ENCODE results near the gene WDR4. TPM values are rescaled to one million over a fixed set of nuclear protein-coding genes. Genes with fewer than 3 reads are reported as not detected.

The WDR4 gene
- total and polyA plus RNA-seq, 2 of the 13 experiments (the other 11 are each of a cell fraction or from before 2014, with no cell fraction given): 11.3 to 14.4 TPM

GRCh38 chr21:42809171-42809570, 70.2 kb downstream of the WDR4 start:
- no peak overlapping the region for H2AFZ ChIP-seq (ENCODE audit: low read length)
- WGBS (ENCODE audit: low lambda C conversion rate): 96% methylated on average over 7 of the region's 7 CpGs
- CTCF ChIA-PET (ENCODE audit: low intra/inter-chr PET ratio, low total read pairs): no interaction called here
- no peak for FAIRE-seq
- no peak overlapping the region for H3K9ac ChIP-seq (ENCODE audit: insufficient read depth, low read depth, low read length)
- no peak overlapping the region for H3K27ac ChIP-seq (ENCODE audit: extremely low read length, insufficient read depth, low read length)
- no peaks in the 10 kb centered on the region for H3K79me2 ChIP-seq (ENCODE audit: insufficient read depth, low read length)
- ATAC-seq: no peak
- DNase-seq (ENCODE audit: low spot score): no peak
- no peak overlapping the region for H3K4me2 ChIP-seq (ENCODE audit: low read depth, low read length)
- no peak overlapping the region for H3K4me3 ChIP-seq (replicated peaks in 1 of 3; ENCODE audit: insufficient read depth in 1 of 3, low read depth in 2 of 3, low read length in 3 of 3)
- no TSS peak for BruUV-seq (replicated peaks)
- peaks cover 35% of the 10 kb centered on the region for H3K4me1 ChIP-seq (ENCODE audit: insufficient read depth, low read length)
- H3K36me3 ChIP-seq (replicated peaks in 1 of 2; ENCODE audit: control insufficient read depth in 1 of 2, insufficient read depth in 2 of 2, low read length in 2 of 2): no peaks in the 10 kb centered on the region
- TF ChIP-seq JUND (CRISPR knock-in tag; IDR thresholded peaks at IDR 0.05): no peak
- no peak for TF ChIP-seq THAP11 (CRISPR knock-in tag; IDR thresholded peaks at IDR 0.05)
- no peak for TF ChIP-seq ZFYVE20 (CRISPR knock-in tag; IDR thresholded peaks at IDR 0.05; ENCODE audit: borderline replicate concordance, low read depth)
- no peaks in the 10 kb centered on the region; a peak in 1 of 5 replicates for H3K27me3 ChIP-seq (ENCODE audit: control insufficient read depth in 1 of 2, insufficient read depth in 2 of 2, low read length in 2 of 2)
- peaks cover under 1% of the 10 kb centered on the region; the same call in 1 of the 2 replicates for H3K9me3 ChIP-seq (ENCODE audit: low read length)
- intact Hi-C loops (cut with micrococcal nuclease; ENCODE audit: unreplicated experiment) (no loop called here), in situ Hi-C loops (cut with HindIII; ENCODE audit: extremely low pct_ligation_motif_present, low pct_unique_long_range_greater_than_20kb) (loop anchor here (10.0 kb wide), 1 partner anchor 104 kb away; no protein-coding TSS in a partner anchor)
- H4K20me1 ChIP-seq (ENCODE audit: insufficient read depth, low read length): no peaks in the 10 kb centered on the region
- POLR2A ChIA-PET: no interaction called here

- Histone ChIP-seq H3K79me2 (ENCODE audit: insufficient read depth, low read length) (no peaks in the 10 kb centered on the region), H4K20me1 (ENCODE audit: insufficient read depth, low read length) (no peaks in the 10 kb centered on the region), H3K9me3 (ENCODE audit: low read length) (no peaks in the 10 kb centered on the region), H3K4me3 (replicated peaks in 1 of 3; ENCODE audit: insufficient read depth in 1 of 3, low read depth in 2 of 3, low read length in 3 of 3) (0 out of 6 replicates have a peak overlapping the region, but pooled peaks of 1 of the 3 experiments have one; percentile 29), H3K4me1 (ENCODE audit: insufficient read depth, low read length) (peaks cover 35% of the 10 kb centered on the region), H3K36me3 (replicated peaks in 1 of 2; ENCODE audit: control insufficient read depth in 1 of 2, insufficient read depth in 2 of 2, low read length in 2 of 2) (no peaks in the 10 kb centered on the region), H3K4me2 (ENCODE audit: low read depth, low read length) (peak overlapping the region; percentile 68), H3K27me3 (ENCODE audit: control insufficient read depth in 1 of 2, insufficient read depth in 2 of 2, low read length in 2 of 2) (no peaks in the 10 kb centered on the region; a peak in 1 of 5 replicates), H3K9ac (ENCODE audit: insufficient read depth, low read depth, low read length) (peak overlapping the region; percentile 15; the same call in 1 of the 2 replicates), H3K27ac (ENCODE audit: extremely low read length, insufficient read depth, low read length) (peak overlapping the region; percentile 37), H2AFZ (ENCODE audit: low read length) (no peak overlapping the region)
- 89% methylated on average over 13 of the region's 13 CpGs for WGBS (ENCODE audit: low lambda C conversion rate)
- FAIRE-seq (no peak), ATAC-seq (peak; percentile 38; the same call in 2 of the 3 replicates), DNase-seq (ENCODE audit: low spot score) (no peak)
- in situ Hi-C loops (cut with HindIII; ENCODE audit: extremely low pct_ligation_motif_present, low pct_unique_long_range_greater_than_20kb) (loop anchor here (10.0 kb wide), 1 partner anchor 103 kb away; no protein-coding TSS in a partner anchor), intact Hi-C loops (cut with micrococcal nuclease; ENCODE audit: unreplicated experiment) (no loop called here)
- POLR2A ChIA-PET: interaction anchor here (1.6 kb wide), 1 partner anchor 70 kb away, joined by 5 read pairs; no protein-coding TSS in a partner anchor
- CTCF ChIA-PET (ENCODE audit: low intra/inter-chr PET ratio, low total read pairs): no interaction called here
- TF ChIP-seq ZBTB38 (CRISPR knock-in tag; IDR thresholded peaks at IDR 0.05): peak; percentile 28; the same call in 1 of the 2 replicates
- TF ChIP-seq ZHX1 (CRISPR knock-in tag; IDR thresholded peaks at IDR 0.05; ENCODE audit: low read depth): no peak
- 0 out of 2 replicates have a peak, but pooled peaks have one; percentile 9 for TF ChIP-seq ZFP90 (CRISPR knock-in tag; IDR thresholded peaks at IDR 0.05; ENCODE audit: borderline replicate concordance)
- TF ChIP-seq FOXA3 (CRISPR knock-in tag; IDR thresholded peaks at IDR 0.05): no peak
- 0 out of 2 replicates have a peak, but pooled peaks have one; percentile 17 for TF ChIP-seq YEATS4 (CRISPR knock-in tag; IDR thresholded peaks at IDR 0.05; ENCODE audit: borderline replicate concordance)
- BruUV-seq (replicated peaks): no TSS peak
Measured at GRCh38 chr21:42807938-42808613, 71.3 kb downstream of the WDR4 start.

Measured in HepG2 (cell line).